Measurements from ENCODE around the gene PRDX5.

Gene PRDX5

GRCh38 chr11:64349404-64349803 lies 31.5 kb downstream of the PRDX5 start:
- no peak for DNase-seq

- DNase-seq = no peak
Observed at GRCh38 chr11:64351136-64351631, 33.3 kb downstream of the PRDX5 start.

GRCh38 chr11:64352099-64352994 lies 34.4 kb downstream of the PRDX5 start:
- DNase-seq = no peak

- no peak for DNase-seq
Observed at GRCh38 chr11:64352995-64353714, 35.2 kb downstream of the PRDX5 start.

- no peak for DNase-seq
Observed at GRCh38 chr11:64353715-64354506, 36.0 kb downstream of the PRDX5 start.

- peak; percentile 49 for DNase-seq
Observed at GRCh38 chr11:64355078-64355940, 37.4 kb downstream of the PRDX5 start.

GRCh38 chr11:64356498-64357411 lies 38.8 kb downstream of the PRDX5 start:
- DNase-seq = peak; percentile 5

- DNase-seq = no peak
Observed at GRCh38 chr11:64357446-64357845, 39.5 kb downstream of the PRDX5 start.

- DNase-seq = no peak
Observed at GRCh38 chr11:64357904-64358535, 40.1 kb downstream of the PRDX5 start.

- DNase-seq = no peak
Observed at GRCh38 chr11:64358536-64358906, 40.6 kb downstream of the PRDX5 start.

GRCh38 chr11:64358907-64359711 lies 41.2 kb downstream of the PRDX5 start, which contains the start of gene RPS6KA4:
RPS6KA4 (plus strand) TSS chr11:64359162; CDS start chr11:64359236, 74 bp downstream.
- DNase-seq = no peak

GRCh38 chr11:64359712-64360445 lies 42.0 kb downstream of the PRDX5 start:
- no peak for DNase-seq

GRCh38 chr11:64360448-64360921 lies 42.6 kb downstream of the PRDX5 start:
- peak; percentile 24 for DNase-seq

GRCh38 chr11:64361659-64362058 lies 43.7 kb downstream of the PRDX5 start:
- no peak for DNase-seq

- DNase-seq = no peak
Observed at GRCh38 chr11:64362339-64362738, 44.4 kb downstream of the PRDX5 start.

- no peak for DNase-seq
Observed at GRCh38 chr11:64364435-64364834, 46.5 kb downstream of the PRDX5 start.

- no peak for DNase-seq
Observed at GRCh38 chr11:64364911-64365310, 47.0 kb downstream of the PRDX5 start.

- no peak for DNase-seq
Observed at GRCh38 chr11:64366751-64367150, 48.8 kb downstream of the PRDX5 start.
